ENCODE results near the gene COPG2.

DNA sequence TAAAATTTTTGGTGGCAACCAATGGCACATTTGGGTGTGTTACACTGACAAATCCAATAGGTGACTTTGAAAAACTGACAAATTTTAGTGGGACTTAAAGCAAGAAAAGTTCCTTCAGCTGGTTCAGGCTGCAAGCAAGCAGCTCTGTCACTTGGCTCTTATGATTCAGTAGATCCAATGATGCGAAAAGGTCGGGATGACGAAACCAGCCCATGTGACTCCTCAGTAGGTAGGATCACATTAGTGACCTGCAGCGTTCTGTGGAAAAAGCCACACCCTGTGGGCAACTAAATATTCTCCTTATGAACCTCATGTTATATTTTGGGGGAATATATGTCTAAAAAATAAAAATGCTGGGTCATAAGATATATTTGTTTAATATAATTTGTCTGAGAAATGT, 31.1 kb upstream of the COPG2 start:
- TF ChIP-seq, protein P1, sequence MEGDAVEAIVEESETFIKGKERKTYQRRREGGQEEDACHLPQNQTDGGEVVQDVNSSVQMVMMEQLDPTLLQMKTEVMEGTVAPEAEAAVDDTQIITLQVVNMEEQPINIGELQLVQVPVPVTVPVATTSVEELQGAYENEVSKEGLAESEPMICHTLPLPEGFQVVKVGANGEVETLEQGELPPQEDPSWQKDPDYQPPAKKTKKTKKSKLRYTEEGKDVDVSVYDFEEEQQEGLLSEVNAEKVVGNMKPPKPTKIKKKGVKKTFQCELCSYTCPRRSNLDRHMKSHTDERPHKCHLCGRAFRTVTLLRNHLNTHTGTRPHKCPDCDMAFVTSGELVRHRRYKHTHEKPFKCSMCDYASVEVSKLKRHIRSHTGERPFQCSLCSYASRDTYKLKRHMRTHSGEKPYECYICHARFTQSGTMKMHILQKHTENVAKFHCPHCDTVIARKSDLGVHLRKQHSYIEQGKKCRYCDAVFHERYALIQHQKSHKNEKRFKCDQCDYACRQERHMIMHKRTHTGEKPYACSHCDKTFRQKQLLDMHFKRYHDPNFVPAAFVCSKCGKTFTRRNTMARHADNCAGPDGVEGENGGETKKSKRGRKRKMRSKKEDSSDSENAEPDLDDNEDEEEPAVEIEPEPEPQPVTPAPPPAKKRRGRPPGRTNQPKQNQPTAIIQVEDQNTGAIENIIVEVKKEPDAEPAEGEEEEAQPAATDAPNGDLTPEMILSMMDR (conservative IDR thresholded peaks at IDR 0.05; ENCODE audit: low read length), result no peak
- TF ChIP-seq EZH2phosphoT487 (IDR thresholded peaks at IDR 0.05; ENCODE audit: borderline replicate concordance), result no peak

Data from Loucy (cell line).